WTC11 (cell line): Measurements from ENCODE around the gene TMEM184A. TPM values are rescaled to one million over a fixed set of nuclear protein-coding genes. Genes with fewer than 3 reads are reported as not detected.

Experiments used
- ATF1 ChIP-seq: sonication (generic); formaldehyde crosslinking; IDR thresholded peaks from 2 replicates; pipeline ENCODE4 v1.8.1; 2023; ENCODE audit warnings: mild to moderate bottlenecking, moderate library complexity, missing genetic modification reagents
- CDX4 ChIP-seq: fragments of 250-450 bp; sonication (Bioruptor Pico); IDR thresholded peaks from 2 replicates; pipeline ENCODE4 v1.9.0; 2021; ENCODE audit warnings: moderate library complexity, mild to moderate bottlenecking, inconsistent platforms, borderline replicate concordance
- CREM ChIP-seq: sonication (generic); formaldehyde crosslinking; IDR thresholded peaks from 2 replicates; pipeline ENCODE4 v1.8.1; 2022; ENCODE audit warnings: mild to moderate bottlenecking, missing genetic modification reagents, moderate library complexity
- FOXJ3 ChIP-seq: sonication (generic); formaldehyde crosslinking; IDR thresholded peaks from 2 replicates; pipeline ENCODE4 v1.9.0; 2021; ENCODE audit warnings: missing genetic modification reagents, mild to moderate bottlenecking, borderline replicate concordance
- GTF2I ChIP-seq: fragments of 250-450 bp; sonication (Bioruptor Pico); conservative IDR thresholded peaks from 2 replicates; pipeline ENCODE4 v1.4.0; 2021; ENCODE audit warnings: mild to moderate bottlenecking
- HMGA2 ChIP-seq: fragments of 250-450 bp; sonication (Bioruptor Pico); IDR thresholded peaks from 2 replicates; pipeline ENCODE4 v1.4.0; 2021; ENCODE audit warnings: mild to moderate bottlenecking, moderate library complexity
- IRF1 ChIP-seq: sonication (generic); formaldehyde crosslinking; IDR thresholded peaks from 2 replicates; pipeline ENCODE4 v1.8.0; 2023; ENCODE audit warnings: missing genetic modification reagents
- JAZF1 ChIP-seq: fragments of 250-450 bp; sonication (Bioruptor Pico); IDR thresholded peaks from 2 replicates; pipeline ENCODE4 v1.9.0; 2021; ENCODE audit warnings: moderate library complexity, mild to moderate bottlenecking, inconsistent platforms
- JUN ChIP-seq: sonication (generic); formaldehyde crosslinking; IDR thresholded peaks from 2 replicates; pipeline ENCODE4 v1.8.0; 2023; ENCODE audit warnings: mild to moderate bottlenecking, missing genetic modification reagents
- NFYB ChIP-seq: sonication (generic); formaldehyde crosslinking; conservative IDR thresholded peaks from 2 replicates; pipeline ENCODE4 v1.8.0; 2022; ENCODE audit warnings: low read depth, missing genetic modification reagents
- NR3C1 ChIP-seq: sonication (generic); formaldehyde crosslinking; conservative IDR thresholded peaks from 2 replicates; pipeline ENCODE4 v1.8.1; 2023; ENCODE audit warnings: low read depth, mild to moderate bottlenecking, missing genetic modification reagents
- PREB ChIP-seq: sonication (generic); formaldehyde crosslinking; IDR thresholded peaks from 2 replicates; pipeline ENCODE4 v1.8.1; 2022; ENCODE audit warnings: mild to moderate bottlenecking, missing genetic modification reagents, moderate library complexity, borderline replicate concordance
- RORB ChIP-seq: fragments of 250-450 bp; sonication (Bioruptor Pico); IDR thresholded peaks from 2 replicates; pipeline ENCODE4 v1.9.0; 2021; ENCODE audit warnings: mild to moderate bottlenecking
- SOX15 ChIP-seq: fragments of 250-450 bp; sonication (Bioruptor Pico); IDR thresholded peaks from 2 replicates; pipeline ENCODE4 v1.9.0; 2021; ENCODE audit warnings: mild to moderate bottlenecking
- ZNF121 ChIP-seq: sonication (generic); formaldehyde crosslinking; IDR thresholded peaks from 2 replicates; pipeline ENCODE4 v1.8.0; 2023; ENCODE audit warnings: missing genetic modification reagents
- ZNF416 ChIP-seq: fragments of 250-450 bp; sonication (Bioruptor Pico); IDR thresholded peaks from 2 replicates; pipeline ENCODE4 v1.9.0; 2021; ENCODE audit warnings: mild to moderate bottlenecking, inconsistent platforms
- ZNF423 ChIP-seq: fragments of 250-450 bp; sonication (Bioruptor Pico); IDR thresholded peaks from 2 replicates; pipeline ENCODE4 v2.1.2; 2022; ENCODE audit warnings: mild to moderate bottlenecking, moderate library complexity
- ZNF532 ChIP-seq: fragments of 250-450 bp; sonication (Bioruptor Pico); IDR thresholded peaks from 2 replicates; pipeline ENCODE4 v1.9.0; 2021; ENCODE audit warnings: mild to moderate bottlenecking, borderline replicate concordance
- total RNA-seq: library from RNA; stranded (reverse); gene quantifications from 3 replicates; pipeline ENCODE4 v1.2.3, GENCODE V29; 2021
- TF ChIP-seq, protein P1 (sequence below): sonication (generic); formaldehyde crosslinking; IDR thresholded peaks from 2 replicates; pipeline ENCODE4 v1.8.0; 2022; ENCODE audit warnings: mild to moderate bottlenecking, missing genetic modification reagents
- TF ChIP-seq, protein P2 (sequence below): sonication (generic); formaldehyde crosslinking; IDR thresholded peaks from 2 replicates; pipeline ENCODE4 v1.8.0; 2023; ENCODE audit warnings: mild to moderate bottlenecking, missing genetic modification reagents
- TF ChIP-seq, protein P3 (sequence below): sonication (generic); formaldehyde crosslinking; IDR thresholded peaks from 2 replicates; pipeline ENCODE4 v1.8.1; 2022; ENCODE audit warnings: low read depth, missing genetic modification reagents, borderline replicate concordance
- TF ChIP-seq, protein P4 (sequence below): sonication (generic); formaldehyde crosslinking; IDR thresholded peaks from 2 replicates; pipeline ENCODE4 v1.8.1; 2022; ENCODE audit warnings: mild to moderate bottlenecking, moderate library complexity, missing genetic modification reagents
- TF ChIP-seq, protein P5 (sequence below): fragments of 200-600 bp; IDR thresholded peaks from 2 replicates; pipeline ENCODE4 v1.8.0; 2022; ENCODE audit warnings: antibody characterized with exemption

Gene TMEM184A
- total RNA-seq, 1 experiment from 2014 or later = 1.4 TPM

DNA sequence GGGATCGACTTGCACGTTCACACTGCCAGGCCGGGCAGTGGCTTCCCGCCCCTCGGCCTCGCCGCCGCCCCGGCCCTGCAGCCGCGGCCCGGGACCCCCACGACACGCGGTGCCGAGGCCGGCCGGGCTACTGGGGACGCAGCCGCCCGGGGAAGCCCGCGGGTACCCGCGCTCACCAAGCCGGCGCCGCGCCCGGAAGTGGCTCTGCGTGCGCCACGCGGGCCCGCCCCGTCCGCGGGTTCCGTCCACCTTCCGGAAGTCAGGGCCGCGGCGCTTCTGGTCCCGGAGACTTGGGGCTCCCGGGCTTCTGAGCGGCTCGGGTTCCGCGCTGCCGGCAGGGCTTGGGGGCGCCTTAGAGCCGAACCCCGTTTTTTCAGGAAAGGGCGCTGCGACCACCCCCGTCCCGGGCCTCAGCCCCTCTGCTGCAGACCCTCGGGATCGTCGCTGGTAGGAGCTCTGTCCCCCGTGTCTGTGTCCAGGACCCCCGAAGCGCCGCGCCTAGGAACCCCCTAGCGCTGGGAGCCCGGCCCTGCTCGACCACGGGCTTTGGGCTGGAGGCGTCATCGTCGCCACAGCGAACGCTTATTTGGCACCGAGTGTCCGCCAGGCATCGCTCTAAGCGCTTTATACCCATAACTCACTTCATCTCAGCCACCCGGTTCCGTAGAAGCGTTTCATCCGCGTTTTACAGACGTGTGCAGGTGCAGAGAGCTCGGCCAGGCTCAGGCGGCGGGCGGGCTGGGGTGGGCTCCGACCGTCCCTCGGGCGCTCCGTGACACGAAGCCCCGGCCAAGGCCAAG lies 14.0 kb upstream of the TMEM184A start, which contains the start of gene PSMG3 (continued):
- TF ChIP-seq NR3C1 (no peak), HMGA2 (CRISPR knock-in tag) (no peak), PREB (CRISPR knock-in tag) (0 out of 2 replicates have a peak, but pooled peaks have one; percentile 43), NFYB (CRISPR knock-in tag) (no peak), ATF1 (CRISPR knock-in tag) (no peak), RORB (CRISPR knock-in tag) (no peak), GTF2I (no peak), IRF1 (CRISPR knock-in tag) (no peak), SOX15 (CRISPR knock-in tag) (no peak), ZNF532 (CRISPR knock-in tag) (no peak), JUN (peak; percentile 30; the same call in 1 of the 2 replicates), ZNF416 (peak; percentile 5; the same call in 1 of the 2 replicates), ZNF423 (CRISPR knock-in tag) (peak; percentile 64), CDX4 (CRISPR knock-in tag) (no peak), CREM (CRISPR knock-in tag) (peak; percentile 17; the same call in 1 of the 2 replicates), JAZF1 (CRISPR knock-in tag) (no peak), FOXJ3 (CRISPR knock-in tag) (no peak), ZNF121 (CRISPR knock-in tag) (no peak)
- TF ChIP-seq, protein P1, sequence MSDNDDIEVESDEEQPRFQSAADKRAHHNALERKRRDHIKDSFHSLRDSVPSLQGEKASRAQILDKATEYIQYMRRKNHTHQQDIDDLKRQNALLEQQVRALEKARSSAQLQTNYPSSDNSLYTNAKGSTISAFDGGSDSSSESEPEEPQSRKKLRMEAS = peak; percentile 44; the same call in 1 of the 2 replicates
- TF ChIP-seq, protein P2, sequence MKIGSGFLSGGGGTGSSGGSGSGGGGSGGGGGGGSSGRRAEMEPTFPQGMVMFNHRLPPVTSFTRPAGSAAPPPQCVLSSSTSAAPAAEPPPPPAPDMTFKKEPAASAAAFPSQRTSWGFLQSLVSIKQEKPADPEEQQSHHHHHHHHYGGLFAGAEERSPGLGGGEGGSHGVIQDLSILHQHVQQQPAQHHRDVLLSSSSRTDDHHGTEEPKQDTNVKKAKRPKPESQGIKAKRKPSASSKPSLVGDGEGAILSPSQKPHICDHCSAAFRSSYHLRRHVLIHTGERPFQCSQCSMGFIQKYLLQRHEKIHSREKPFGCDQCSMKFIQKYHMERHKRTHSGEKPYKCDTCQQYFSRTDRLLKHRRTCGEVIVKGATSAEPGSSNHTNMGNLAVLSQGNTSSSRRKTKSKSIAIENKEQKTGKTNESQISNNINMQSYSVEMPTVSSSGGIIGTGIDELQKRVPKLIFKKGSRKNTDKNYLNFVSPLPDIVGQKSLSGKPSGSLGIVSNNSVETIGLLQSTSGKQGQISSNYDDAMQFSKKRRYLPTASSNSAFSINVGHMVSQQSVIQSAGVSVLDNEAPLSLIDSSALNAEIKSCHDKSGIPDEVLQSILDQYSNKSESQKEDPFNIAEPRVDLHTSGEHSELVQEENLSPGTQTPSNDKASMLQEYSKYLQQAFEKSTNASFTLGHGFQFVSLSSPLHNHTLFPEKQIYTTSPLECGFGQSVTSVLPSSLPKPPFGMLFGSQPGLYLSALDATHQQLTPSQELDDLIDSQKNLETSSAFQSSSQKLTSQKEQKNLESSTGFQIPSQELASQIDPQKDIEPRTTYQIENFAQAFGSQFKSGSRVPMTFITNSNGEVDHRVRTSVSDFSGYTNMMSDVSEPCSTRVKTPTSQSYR (CRISPR knock-in tag) = no peak
- TF ChIP-seq, protein P3, sequence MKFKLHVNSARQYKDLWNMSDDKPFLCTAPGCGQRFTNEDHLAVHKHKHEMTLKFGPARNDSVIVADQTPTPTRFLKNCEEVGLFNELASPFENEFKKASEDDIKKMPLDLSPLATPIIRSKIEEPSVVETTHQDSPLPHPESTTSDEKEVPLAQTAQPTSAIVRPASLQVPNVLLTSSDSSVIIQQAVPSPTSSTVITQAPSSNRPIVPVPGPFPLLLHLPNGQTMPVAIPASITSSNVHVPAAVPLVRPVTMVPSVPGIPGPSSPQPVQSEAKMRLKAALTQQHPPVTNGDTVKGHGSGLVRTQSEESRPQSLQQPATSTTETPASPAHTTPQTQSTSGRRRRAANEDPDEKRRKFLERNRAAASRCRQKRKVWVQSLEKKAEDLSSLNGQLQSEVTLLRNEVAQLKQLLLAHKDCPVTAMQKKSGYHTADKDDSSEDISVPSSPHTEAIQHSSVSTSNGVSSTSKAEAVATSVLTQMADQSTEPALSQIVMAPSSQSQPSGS (CRISPR knock-in tag) = no peak
- TF ChIP-seq, protein P4, sequence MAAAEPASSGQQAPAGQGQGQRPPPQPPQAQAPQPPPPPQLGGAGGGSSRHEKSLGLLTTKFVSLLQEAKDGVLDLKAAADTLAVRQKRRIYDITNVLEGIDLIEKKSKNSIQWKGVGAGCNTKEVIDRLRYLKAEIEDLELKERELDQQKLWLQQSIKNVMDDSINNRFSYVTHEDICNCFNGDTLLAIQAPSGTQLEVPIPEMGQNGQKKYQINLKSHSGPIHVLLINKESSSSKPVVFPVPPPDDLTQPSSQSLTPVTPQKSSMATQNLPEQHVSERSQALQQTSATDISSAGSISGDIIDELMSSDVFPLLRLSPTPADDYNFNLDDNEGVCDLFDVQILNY (CRISPR knock-in tag) = 0 out of 2 replicates have a peak, but pooled peaks have one; percentile 49
- TF ChIP-seq, protein P5, sequence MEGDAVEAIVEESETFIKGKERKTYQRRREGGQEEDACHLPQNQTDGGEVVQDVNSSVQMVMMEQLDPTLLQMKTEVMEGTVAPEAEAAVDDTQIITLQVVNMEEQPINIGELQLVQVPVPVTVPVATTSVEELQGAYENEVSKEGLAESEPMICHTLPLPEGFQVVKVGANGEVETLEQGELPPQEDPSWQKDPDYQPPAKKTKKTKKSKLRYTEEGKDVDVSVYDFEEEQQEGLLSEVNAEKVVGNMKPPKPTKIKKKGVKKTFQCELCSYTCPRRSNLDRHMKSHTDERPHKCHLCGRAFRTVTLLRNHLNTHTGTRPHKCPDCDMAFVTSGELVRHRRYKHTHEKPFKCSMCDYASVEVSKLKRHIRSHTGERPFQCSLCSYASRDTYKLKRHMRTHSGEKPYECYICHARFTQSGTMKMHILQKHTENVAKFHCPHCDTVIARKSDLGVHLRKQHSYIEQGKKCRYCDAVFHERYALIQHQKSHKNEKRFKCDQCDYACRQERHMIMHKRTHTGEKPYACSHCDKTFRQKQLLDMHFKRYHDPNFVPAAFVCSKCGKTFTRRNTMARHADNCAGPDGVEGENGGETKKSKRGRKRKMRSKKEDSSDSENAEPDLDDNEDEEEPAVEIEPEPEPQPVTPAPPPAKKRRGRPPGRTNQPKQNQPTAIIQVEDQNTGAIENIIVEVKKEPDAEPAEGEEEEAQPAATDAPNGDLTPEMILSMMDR = no peak
